HS-27A (cell line): Measurements from ENCODE around the gene PCNX1.

Experiments
- DNase-seq: peaks from one replicate; pipeline ENCODE4 v3.0.0-alpha.2; 2012; ENCODE audit warnings: low read depth, missing footprints

Gene PCNX1

GRCh38 chr14:70889555-70889954 is 17.7 kb upstream of the PCNX1 start:
- DNase-seq = no peak

GRCh38 chr14:70890826-70891659 is 16.2 kb upstream of the PCNX1 start:
- DNase-seq = no peak

- no peak for DNase-seq
These were observed 15.5 kb upstream of the PCNX1 start for GRCh38 chr14:70891737-70892136.

GRCh38 chr14:70893062-70893845 is 14.0 kb upstream of the PCNX1 start:
- DNase-seq = no peak

GRCh38 chr14:70893858-70894291 is 13.4 kb upstream of the PCNX1 start:
- no peak for DNase-seq

- DNase-seq = no peak
These were observed 12.4 kb upstream of the PCNX1 start for GRCh38 chr14:70894868-70895267.

GRCh38 chr14:70896317-70896716 is 10.9 kb upstream of the PCNX1 start:
- DNase-seq = no peak

GRCh38 chr14:70896981-70897380 is 10.3 kb upstream of the PCNX1 start:
- no peak for DNase-seq

GRCh38 chr14:70897464-70897863 is 9.8 kb upstream of the PCNX1 start:
- no peak for DNase-seq

- no peak for DNase-seq
These were observed 9.0 kb upstream of the PCNX1 start for GRCh38 chr14:70898111-70898745.

GRCh38 chr14:70901269-70901668 is 6.0 kb upstream of the PCNX1 start:
- DNase-seq = peak; percentile 36

GRCh38 chr14:70902184-70902583 is 5.1 kb upstream of the PCNX1 start:
- DNase-seq = no peak

GRCh38 chr14:70904373-70904772 is 2.9 kb upstream of the PCNX1 start:
- no peak for DNase-seq

GRCh38 chr14:70905301-70905700 is 2.0 kb upstream of the PCNX1 start:
- DNase-seq = no peak

- no peak for DNase-seq
These were observed 475 bp upstream of the PCNX1 start for GRCh38 chr14:70906793-70907175.

- DNase-seq = peak; percentile 31
These were observed 1.0 kb downstream of the PCNX1 start for GRCh38 chr14:70907996-70908934.

- DNase-seq = no peak
These were observed 1.8 kb downstream of the PCNX1 start for GRCh38 chr14:70908935-70909641.

GRCh38 chr14:70909733-70910614 is 2.7 kb downstream of the PCNX1 start:
- no peak for DNase-seq

- no peak for DNase-seq
These were observed 8.2 kb downstream of the PCNX1 start for GRCh38 chr14:70915415-70915814.

GRCh38 chr14:70916300-70916699 is 9.0 kb downstream of the PCNX1 start:
- DNase-seq = no peak
